Measurements from ENCODE around the gene VAPA.
A peak's percentile ranks its signal among the peaks of the same experiment; 100 is the strongest.
"Not testable (repeated sequence)": the region's sequence is repeated elsewhere in the genome, so short reads cannot be mapped to it uniquely, and the experiment has no call there.

VAPA gene

GRCh38 chr18:9902264-9902663, 11.6 kb upstream of the VAPA start:
- H3K4me1 ChIP-seq (ENCODE audit: control insufficient read depth, insufficient read depth, low read length, unreplicated experiment), result peaks cover 10% of the 10 kb centered on the region
- not testable (repeated sequence) for H3K27me3 ChIP-seq (ENCODE audit: insufficient read depth, low read length); H2AFZ ChIP-seq (ENCODE audit: low read length, unreplicated experiment)

GRCh38 chr18:9902832-9903231, 11.0 kb upstream of the VAPA start:
- Histone ChIP-seq H3K36me3 (ENCODE audit: insufficient read depth, low read length) (no peaks in the 10 kb centered on the region), H3K27ac (ENCODE audit: low read depth, low read length) (no peak overlapping the region), H3K4me3 (ENCODE audit: low read depth, low read length) (no peak overlapping the region), H3K4me1 (ENCODE audit: control insufficient read depth, insufficient read depth, low read length, unreplicated experiment) (peaks cover 10% of the 10 kb centered on the region), H2AFZ (ENCODE audit: low read length, unreplicated experiment) (no peak overlapping the region), H3K79me2 (ENCODE audit: control insufficient read depth, insufficient read depth, low read length, unreplicated experiment) (no peaks in the 10 kb centered on the region), H3K27me3 (ENCODE audit: insufficient read depth, low read length) (no peaks in the 10 kb centered on the region)

More at GRCh38 chr18:9902264-9902663, 11.6 kb upstream of the VAPA start:
- not testable (repeated sequence) for H3K4me3 ChIP-seq (ENCODE audit: low read depth, low read length); H3K79me2 ChIP-seq (ENCODE audit: control insufficient read depth, insufficient read depth, low read length, unreplicated experiment); H3K36me3 ChIP-seq (ENCODE audit: insufficient read depth, low read length); H3K27ac ChIP-seq (ENCODE audit: low read depth, low read length)

GRCh38 chr18:9905401-9905922, 8.4 kb upstream of the VAPA start:
- Histone ChIP-seq H3K4me3 (ENCODE audit: low read depth, low read length) (no peak overlapping the region), H3K36me3 (ENCODE audit: insufficient read depth, low read length) (no peaks in the 10 kb centered on the region), H3K27ac (ENCODE audit: low read depth, low read length) (no peak overlapping the region), H2AFZ (ENCODE audit: low read length, unreplicated experiment) (no peak overlapping the region), H3K27me3 (ENCODE audit: insufficient read depth, low read length) (no peaks in the 10 kb centered on the region), H3K4me1 (ENCODE audit: control insufficient read depth, insufficient read depth, low read length, unreplicated experiment) (no peaks in the 10 kb centered on the region), H3K79me2 (ENCODE audit: control insufficient read depth, insufficient read depth, low read length, unreplicated experiment) (no peaks in the 10 kb centered on the region)

- Histone ChIP-seq H3K79me2 (ENCODE audit: control insufficient read depth, insufficient read depth, low read length, unreplicated experiment) (no peaks in the 10 kb centered on the region), H3K27me3 (ENCODE audit: insufficient read depth, low read length) (no peaks in the 10 kb centered on the region), H3K36me3 (ENCODE audit: insufficient read depth, low read length) (no peaks in the 10 kb centered on the region), H3K4me1 (ENCODE audit: control insufficient read depth, insufficient read depth, low read length, unreplicated experiment) (no peaks in the 10 kb centered on the region), H2AFZ (ENCODE audit: low read length, unreplicated experiment) (no peak overlapping the region), H3K4me3 (ENCODE audit: low read depth, low read length) (no peak overlapping the region), H3K27ac (ENCODE audit: low read depth, low read length) (no peak overlapping the region)
Observed at GRCh38 chr18:9906481-9906880, 7.3 kb upstream of the VAPA start.

GRCh38 chr18:9907867-9908266, 5.9 kb upstream of the VAPA start:
- Histone ChIP-seq H3K4me3 (ENCODE audit: low read depth, low read length) (no peak overlapping the region), H3K27ac (ENCODE audit: low read depth, low read length) (no peak overlapping the region), H2AFZ (ENCODE audit: low read length, unreplicated experiment) (no peak overlapping the region), H3K4me1 (ENCODE audit: control insufficient read depth, insufficient read depth, low read length, unreplicated experiment) (no peaks in the 10 kb centered on the region), H3K36me3 (ENCODE audit: insufficient read depth, low read length) (no peaks in the 10 kb centered on the region), H3K79me2 (ENCODE audit: control insufficient read depth, insufficient read depth, low read length, unreplicated experiment) (no peaks in the 10 kb centered on the region), H3K27me3 (ENCODE audit: insufficient read depth, low read length) (no peaks in the 10 kb centered on the region)

GRCh38 chr18:9910071-9910470, 3.7 kb upstream of the VAPA start:
- Histone ChIP-seq H3K27me3 (ENCODE audit: insufficient read depth, low read length) (no peaks in the 10 kb centered on the region), H3K36me3 (ENCODE audit: insufficient read depth, low read length) (no peaks in the 10 kb centered on the region), H3K79me2 (ENCODE audit: control insufficient read depth, insufficient read depth, low read length, unreplicated experiment) (peaks cover 10% of the 10 kb centered on the region), H3K27ac (ENCODE audit: low read depth, low read length) (no peak overlapping the region), H3K4me1 (ENCODE audit: control insufficient read depth, insufficient read depth, low read length, unreplicated experiment) (no peaks in the 10 kb centered on the region), H2AFZ (ENCODE audit: low read length, unreplicated experiment) (no peak overlapping the region), H3K4me3 (ENCODE audit: low read depth, low read length) (no peak overlapping the region)

- no peaks in the 10 kb centered on the region for H3K36me3 ChIP-seq (ENCODE audit: insufficient read depth, low read length)
- H3K27ac ChIP-seq (ENCODE audit: low read depth, low read length), result no peak overlapping the region
- H3K4me1 ChIP-seq (ENCODE audit: control insufficient read depth, insufficient read depth, low read length, unreplicated experiment), result no peaks in the 10 kb centered on the region
- no peak overlapping the region for H3K4me3 ChIP-seq (ENCODE audit: low read depth, low read length)
- peaks cover 16% of the 10 kb centered on the region for H3K79me2 ChIP-seq (ENCODE audit: control insufficient read depth, insufficient read depth, low read length, unreplicated experiment)
- no peak overlapping the region for H2AFZ ChIP-seq (ENCODE audit: low read length, unreplicated experiment)
- H3K27me3 ChIP-seq (ENCODE audit: insufficient read depth, low read length), result no peaks in the 10 kb centered on the region
Observed at GRCh38 chr18:9910661-9911060, 3.2 kb upstream of the VAPA start.

GRCh38 chr18:9911226-9911625, 2.6 kb upstream of the VAPA start:
- Histone ChIP-seq H3K79me2 (ENCODE audit: control insufficient read depth, insufficient read depth, low read length, unreplicated experiment) (peaks cover 21% of the 10 kb centered on the region), H3K27ac (ENCODE audit: low read depth, low read length) (no peak overlapping the region), H3K27me3 (ENCODE audit: insufficient read depth, low read length) (no peaks in the 10 kb centered on the region), H3K36me3 (ENCODE audit: insufficient read depth, low read length) (no peaks in the 10 kb centered on the region), H3K4me3 (ENCODE audit: low read depth, low read length) (no peak overlapping the region), H2AFZ (ENCODE audit: low read length, unreplicated experiment) (no peak overlapping the region), H3K4me1 (ENCODE audit: control insufficient read depth, insufficient read depth, low read length, unreplicated experiment) (peaks cover 4% of the 10 kb centered on the region)

GRCh38 chr18:9912285-9912684, 1.5 kb upstream of the VAPA start:
- H3K27ac ChIP-seq (ENCODE audit: low read depth, low read length); H3K27me3 ChIP-seq (ENCODE audit: insufficient read depth, low read length); H2AFZ ChIP-seq (ENCODE audit: low read length, unreplicated experiment); H3K4me3 ChIP-seq (ENCODE audit: low read depth, low read length); H3K36me3 ChIP-seq (ENCODE audit: insufficient read depth, low read length): not testable (repeated sequence)
- Histone ChIP-seq H3K79me2 (ENCODE audit: control insufficient read depth, insufficient read depth, low read length, unreplicated experiment) (peaks cover 32% of the 10 kb centered on the region), H3K4me1 (ENCODE audit: control insufficient read depth, insufficient read depth, low read length, unreplicated experiment) (peaks cover 12% of the 10 kb centered on the region)

GRCh38 chr18:9913151-9913525, 678 bp upstream of the VAPA start:
- no peaks in the 10 kb centered on the region for H3K36me3 ChIP-seq (ENCODE audit: insufficient read depth, low read length)
- H3K27me3 ChIP-seq (ENCODE audit: insufficient read depth, low read length), result no peaks in the 10 kb centered on the region
- peak overlapping the region; percentile 95; the same call in 1 of the 2 replicates for H3K27ac ChIP-seq (ENCODE audit: low read depth, low read length)
- peaks cover 20% of the 10 kb centered on the region for H3K4me1 ChIP-seq (ENCODE audit: control insufficient read depth, insufficient read depth, low read length, unreplicated experiment)
- peak overlapping the region; percentile 88 for H3K4me3 ChIP-seq (ENCODE audit: low read depth, low read length)
- peaks cover 40% of the 10 kb centered on the region for H3K79me2 ChIP-seq (ENCODE audit: control insufficient read depth, insufficient read depth, low read length, unreplicated experiment)
- peak overlapping the region; percentile 8 for H2AFZ ChIP-seq (ENCODE audit: low read length, unreplicated experiment)

GRCh38 chr18:9914334-9914583, 443 bp downstream of the VAPA start:
- peaks cover 52% of the 10 kb centered on the region for H3K79me2 ChIP-seq (ENCODE audit: control insufficient read depth, insufficient read depth, low read length, unreplicated experiment)
- peak overlapping the region; percentile 88 for H3K4me3 ChIP-seq (ENCODE audit: low read depth, low read length)
- H3K27ac ChIP-seq (ENCODE audit: low read depth, low read length), result peak overlapping the region; percentile 95
- peak overlapping the region; percentile 55 for H2AFZ ChIP-seq (ENCODE audit: low read length, unreplicated experiment)
- peaks cover 30% of the 10 kb centered on the region for H3K4me1 ChIP-seq (ENCODE audit: control insufficient read depth, insufficient read depth, low read length, unreplicated experiment)
- no peaks in the 10 kb centered on the region for H3K27me3 ChIP-seq (ENCODE audit: insufficient read depth, low read length)
- no peaks in the 10 kb centered on the region for H3K36me3 ChIP-seq (ENCODE audit: insufficient read depth, low read length)
